ENCODE results near the gene HINT2. TPM values are rescaled to one million over a fixed set of nuclear protein-coding genes. Genes with fewer than 3 reads are reported as not detected.

The HINT2 gene
- total RNA-seq, 3 donors from 2014 or later: 25.0 to 55.7 (median 32.1) TPM

GRCh38 chr9:35771075-35771433 lies 43.8 kb downstream of the HINT2 start:
- H3K27ac ChIP-seq: peak overlapping the region; percentile 58 to 64
- peaks cover 0 to 15% of the 10 kb centered on the region in 2 donors for H3K4me1 ChIP-seq
- TF ChIP-seq CTCF (IDR thresholded peaks at IDR 0.05) (no peak), POLR2AphosphoS5 (IDR thresholded peaks at IDR 0.05) (no peak), POLR2A (IDR thresholded peaks at IDR 0.05) (no peak)
- intact Hi-C loops (cut with DNase I; ENCODE audit: low total_unique reads): no loop called here
- no peaks in the 10 kb centered on the region for H3K36me3 ChIP-seq
- H3K27me3 ChIP-seq: no peaks in the 10 kb centered on the region
- H3K9me3 ChIP-seq: no peaks in the 10 kb centered on the region
- peak overlapping the region in 1 of 3 donors; percentile 35 for H3K4me3 ChIP-seq
- DNase-seq (ENCODE audit: low spot score in 2 of 2): peak in 1 of 2 donors; percentile 53

- no peaks in the 10 kb centered on the region for H3K9me3 ChIP-seq
- no peak for TF ChIP-seq CTCF (IDR thresholded peaks at IDR 0.05)
- TF ChIP-seq POLR2AphosphoS5 (IDR thresholded peaks at IDR 0.05): no peak
- no peak for TF ChIP-seq POLR2A (IDR thresholded peaks at IDR 0.05)
- H3K4me3 ChIP-seq: no peak overlapping the region
- intact Hi-C loops (cut with DNase I; ENCODE audit: low total_unique reads): no loop called here
- no peak overlapping the region for H3K27ac ChIP-seq
- no peak for DNase-seq (ENCODE audit: low spot score in 2 of 2)
- no peaks in the 10 kb centered on the region for H3K36me3 ChIP-seq
- H3K27me3 ChIP-seq: no peaks in the 10 kb centered on the region
- peaks cover 0 to 15% of the 10 kb centered on the region in 2 donors for H3K4me1 ChIP-seq
These were observed 45.1 kb downstream of the HINT2 start for GRCh38 chr9:35769763-35770162.

DNA sequence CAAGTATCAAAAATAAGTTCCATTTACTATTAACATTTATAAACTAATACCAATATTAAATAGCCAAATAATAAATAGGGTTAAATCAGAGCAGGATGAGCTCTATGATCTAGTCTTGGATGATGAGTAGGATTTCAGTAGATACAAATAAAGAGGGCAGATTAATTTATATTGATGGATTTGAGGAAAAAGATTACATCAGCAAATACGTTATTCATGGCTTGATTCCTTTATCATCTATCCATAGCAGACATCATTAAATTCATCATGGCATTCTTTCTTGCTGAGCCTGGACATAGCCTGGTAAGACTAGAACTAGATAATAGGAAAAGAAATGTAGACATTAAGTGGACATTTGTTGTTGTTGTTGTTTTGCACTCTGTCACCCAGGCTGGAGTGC lies 47.4 kb downstream of the HINT2 start:
- no peak overlapping the region for H3K4me3 ChIP-seq
- no peak for TF ChIP-seq POLR2AphosphoS5 (IDR thresholded peaks at IDR 0.05)
- no peak for TF ChIP-seq POLR2A (IDR thresholded peaks at IDR 0.05)
- TF ChIP-seq CTCF (IDR thresholded peaks at IDR 0.05): no peak
- DNase-seq (ENCODE audit: low spot score in 2 of 2): no peak

DNA sequence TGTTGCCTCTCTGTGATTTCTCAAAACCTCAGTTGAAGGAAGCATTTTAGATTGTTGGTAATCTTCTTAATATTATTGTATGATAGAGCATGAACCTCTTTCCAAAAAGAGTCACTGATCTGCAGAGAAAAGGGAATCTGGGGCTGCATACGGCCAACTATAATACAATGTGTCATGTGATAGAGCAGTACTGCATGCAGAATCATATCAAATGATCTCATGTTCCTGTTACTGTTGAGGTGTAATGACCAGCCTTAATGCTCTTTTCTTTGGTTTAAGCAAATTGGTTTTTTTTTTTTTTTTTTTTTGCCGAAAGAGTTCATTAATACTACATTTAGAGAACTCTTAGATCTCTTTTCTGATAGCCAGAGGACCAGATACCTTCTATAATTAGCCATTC lies 47.8 kb downstream of the HINT2 start:
- Histone ChIP-seq H3K27me3 (no peaks in the 10 kb centered on the region), H3K9me3 (no peaks in the 10 kb centered on the region), H3K36me3 (no peaks in the 10 kb centered on the region), H3K4me3 (no peak overlapping the region), H3K4me1 (peaks cover 0 to 15% of the 10 kb centered on the region in 2 donors), H3K27ac (no peak overlapping the region)
- TF ChIP-seq CTCF (IDR thresholded peaks at IDR 0.05) (no peak), POLR2A (IDR thresholded peaks at IDR 0.05) (no peak), POLR2AphosphoS5 (IDR thresholded peaks at IDR 0.05) (no peak)
- DNase-seq (ENCODE audit: low spot score in 2 of 2): no peak
- intact Hi-C loops (cut with DNase I; ENCODE audit: low total_unique reads): no loop called here

More for the DNA sequence above, 47.4 kb downstream of the HINT2 start:
- intact Hi-C loops (cut with DNase I; ENCODE audit: low total_unique reads): no loop called here
- H3K4me1 ChIP-seq: peaks cover 0 to 15% of the 10 kb centered on the region in 2 donors
- no peaks in the 10 kb centered on the region for H3K36me3 ChIP-seq
- H3K27ac ChIP-seq: no peak overlapping the region
- no peaks in the 10 kb centered on the region for H3K9me3 ChIP-seq
- no peaks in the 10 kb centered on the region for H3K27me3 ChIP-seq

GRCh38 chr9:35763803-35764202 lies 51.0 kb downstream of the HINT2 start:
- intact Hi-C loops (cut with DNase I; ENCODE audit: low total_unique reads): no loop called here
- H3K9me3 ChIP-seq: no peaks in the 10 kb centered on the region
- TF ChIP-seq CTCF (IDR thresholded peaks at IDR 0.05) (no peak), POLR2AphosphoS5 (IDR thresholded peaks at IDR 0.05) (no peak), POLR2A (IDR thresholded peaks at IDR 0.05) (no peak)
- H3K4me3 ChIP-seq: no peak overlapping the region
- no peaks in the 10 kb centered on the region for H3K27me3 ChIP-seq
- DNase-seq (ENCODE audit: low spot score in 2 of 2): no peak
- peaks cover 0 to 3% of the 10 kb centered on the region in 2 donors for H3K4me1 ChIP-seq
- H3K36me3 ChIP-seq: no peaks in the 10 kb centered on the region
- no peak overlapping the region for H3K27ac ChIP-seq
